H1 (cell line): ENCODE measurements around the gene AAK1. TPM values are rescaled to one million over a fixed set of nuclear protein-coding genes. Genes with fewer than 3 reads are reported as not detected.

ENCODE experiments used
- CTCF ChIA-PET: fragments of 300-600 bp; sonication (Branson Sonifier 250); formaldehyde crosslinking; loops from one replicate; lab custom pipeline; 2021; ENCODE audit not compliant: partially characterized antibody; lab: Charles Lee
- POLR2A ChIA-PET: fragments of 300-600 bp; sonication (Branson Sonifier 250); formaldehyde crosslinking; loops from one replicate; lab custom pipeline; 2021; ENCODE audit warnings: inconsistent platforms; ENCODE audit not compliant: partially characterized antibody; lab: Charles Lee
- DNase-seq, 2 experiments: peaks; one replicate each; pipeline versions ENCODE4 v3.0.0 to v3.0.0-alpha.2; 2010 to 2022; ENCODE audit warnings: low spot score in 2 of 2, low read depth in 1 of 2, mixed read lengths in 1 of 2
- FAIRE-seq: peaks from 2 replicates; lab custom pipeline; 2011; peaks lifted over from hg19 to GRCh38; lab: Jason Lieb, UNC
- H2AFZ ChIP-seq: 2 replicates; pipeline ENCODE4 v1.8.1; 2012; ENCODE audit warnings: low read length, inconsistent platforms
- H2AK5ac ChIP-seq: 2 replicates; pipeline ENCODE4 v1.6.1; 2013; ENCODE audit warnings: low read depth, low read length
- H2BK120ac ChIP-seq: replicated peaks from 2 replicates; pipeline ENCODE3; 2013; ENCODE audit warnings: low read depth, low read length, inconsistent platforms
- H2BK12ac ChIP-seq: 2 replicates; pipeline ENCODE4 v1.6.1; 2013; ENCODE audit warnings: low read depth, low read length
- H2BK15ac ChIP-seq: 2 replicates; pipeline ENCODE4 v1.6.1; 2013; ENCODE audit warnings: low read length
- H2BK20ac ChIP-seq: 2 replicates; pipeline ENCODE4 v1.6.1; 2013; ENCODE audit warnings: low read length
- H2BK5ac ChIP-seq: 2 replicates; pipeline ENCODE4 v1.6.1; 2013; ENCODE audit warnings: low read depth, low read length
- H3K14ac ChIP-seq: 2 replicates; pipeline ENCODE4 v1.6.1; 2013; ENCODE audit warnings: inconsistent platforms; ENCODE audit not compliant: insufficient read length
- H3K18ac ChIP-seq: 2 replicates; pipeline ENCODE4 v1.6.1; 2013; ENCODE audit warnings: low read length; ENCODE audit errors: extremely low read depth
- H3K23ac ChIP-seq: 2 replicates; pipeline ENCODE4 v1.6.1; 2013; ENCODE audit warnings: inconsistent platforms; ENCODE audit not compliant: insufficient read length
- H3K23me2 ChIP-seq: 2 replicates; pipeline ENCODE4 v1.6.1; 2013; ENCODE audit warnings: low read depth, low read length
- H3K27ac ChIP-seq: 2 replicates; pipeline ENCODE4 v1.6.1; 2011; ENCODE audit warnings: low read depth, low read length, inconsistent platforms
- H3K27me3 ChIP-seq, 4 experiments: replicated peaks in 1 of 4; 1 replicate in 1 of 4; 2 replicates in 3 of 4; pipeline versions ENCODE4 v1.6.1 to v1.8.1; 2011 to 2013; ENCODE audit warnings: low read length in 3 of 4, mild to moderate bottlenecking in 3 of 4, inconsistent platforms in 2 of 4, mixed read lengths in 2 of 4, moderate library complexity in 1 of 4; ENCODE audit not compliant: control insufficient read depth in 3 of 4, insufficient read depth in 3 of 4; ENCODE audit errors: extremely low read depth in 1 of 4
- H3K36me3 ChIP-seq, 4 experiments: 2 replicates each; pipeline versions ENCODE4 v1.6.1 to v1.8.1; 2011 to 2013; ENCODE audit warnings: mild to moderate bottlenecking in 4 of 4, low read length in 3 of 4, moderate library complexity in 2 of 4, control low read depth in 1 of 4, inconsistent platforms in 1 of 4; ENCODE audit not compliant: insufficient read depth in 4 of 4, control insufficient read depth in 2 of 4
- H3K4ac ChIP-seq: replicated peaks from 2 replicates; pipeline ENCODE3; 2013; ENCODE audit warnings: low read length, low read depth, mixed read lengths, inconsistent platforms; ENCODE audit not compliant: insufficient read length
- H3K4me1 ChIP-seq, 4 experiments: replicated peaks in 1 of 4; 1 replicate in 1 of 4; 2 replicates in 3 of 4; pipeline versions ENCODE4 v1.6.1 to v1.8.1; 2011 to 2013; ENCODE audit warnings: low read length in 3 of 4, inconsistent platforms in 2 of 4, mixed read lengths in 1 of 4; ENCODE audit not compliant: insufficient read depth in 4 of 4, control insufficient read depth in 3 of 4
- H3K4me2 ChIP-seq, 2 experiments: 2 replicates each; pipeline versions ENCODE4 v1.6.1 to v1.8.1; 2011 to 2013; ENCODE audit warnings: low read depth in 2 of 2, low read length in 2 of 2, control low read depth in 1 of 2, inconsistent platforms in 1 of 2, mild to moderate bottlenecking in 1 of 2; ENCODE audit not compliant: insufficient read depth in 1 of 2
- H3K4me3 ChIP-seq, 4 experiments: fragments of 200-600, 300-600 bp in 1 of 4; sonication (generic), shearing (Covaris generic), sonication (Bioruptor Twin) in 1 of 4; 2 replicates each; pipeline versions ENCODE4 v1.5.1 to v1.8.1; 2011 to 2016; ENCODE audit warnings: low read length in 4 of 4, low read depth in 3 of 4, control low read depth in 2 of 4, inconsistent platforms in 2 of 4, mild to moderate bottlenecking in 2 of 4, mixed read lengths in 1 of 4, moderate library complexity in 1 of 4; ENCODE audit not compliant: insufficient read depth in 2 of 4; ENCODE audit errors: extremely low read depth in 1 of 4
- H3K56ac ChIP-seq: replicated peaks from 2 replicates; pipeline ENCODE3; 2013; ENCODE audit warnings: low read depth, mild to moderate bottlenecking, mixed read lengths, low read length, inconsistent platforms; ENCODE audit not compliant: insufficient read length
- H3K79me1 ChIP-seq: 2 replicates; pipeline ENCODE4 v1.6.1; 2013; ENCODE audit warnings: low read depth, low read length, control low read depth
- H3K79me2 ChIP-seq, 2 experiments: 2 replicates each; pipeline versions ENCODE4 v1.6.1 to v1.8.1; 2012 to 2013; ENCODE audit warnings: low read length in 2 of 2, mild to moderate bottlenecking in 2 of 2, inconsistent platforms in 1 of 2; ENCODE audit not compliant: insufficient read depth in 2 of 2, control insufficient read depth in 1 of 2
- H3K9ac ChIP-seq, 4 experiments: replicated peaks in 1 of 4; 1 replicate in 1 of 4; 2 replicates in 3 of 4; pipeline versions ENCODE4 v1.6.1 to v1.8.1; 2011 to 2013; ENCODE audit warnings: low read depth in 3 of 4, low read length in 3 of 4, control low read depth in 2 of 4, mild to moderate bottlenecking in 2 of 4, moderate library complexity in 2 of 4, inconsistent platforms in 1 of 4; ENCODE audit errors: extremely low read depth in 1 of 4
- H3K9me3 ChIP-seq, 2 experiments: 2 replicates each; pipeline versions ENCODE4 v1.6.1 to v1.8.1; 2012 to 2013; ENCODE audit warnings: mild to moderate bottlenecking in 2 of 2, moderate library complexity in 2 of 2, control low read depth in 1 of 2, inconsistent platforms in 1 of 2, low read depth in 1 of 2, low read length in 1 of 2, mixed read lengths in 1 of 2; ENCODE audit not compliant: insufficient read depth in 2 of 2
- H4K20me1 ChIP-seq, 2 experiments: replicated peaks in 1 of 2; 2 replicates each; pipeline versions ENCODE3 to v1.8.1; 2011 to 2013; ENCODE audit warnings: inconsistent platforms in 2 of 2, low read length in 2 of 2, mild to moderate bottlenecking in 1 of 2; ENCODE audit not compliant: insufficient read depth in 2 of 2, control insufficient read depth in 1 of 2
- H4K5ac ChIP-seq: 2 replicates; pipeline ENCODE4 v1.6.1; 2013; ENCODE audit warnings: low read length, low read depth, mixed read lengths, inconsistent platforms; ENCODE audit not compliant: insufficient read length
- H4K8ac ChIP-seq: 2 replicates; pipeline ENCODE4 v1.8.0; 2013; ENCODE audit warnings: mild to moderate bottlenecking, moderate library complexity, low read length, inconsistent platforms; ENCODE audit not compliant: insufficient read depth; ENCODE audit errors: extremely low read depth
- H4K91ac ChIP-seq: replicated peaks from 2 replicates; pipeline ENCODE3; 2013; ENCODE audit warnings: low read length, mixed read lengths, inconsistent platforms; ENCODE audit not compliant: insufficient read length
- EP300 ChIP-seq, 2 experiments: IDR thresholded peaks; 1 replicate in 1 of 2; 2 replicates in 1 of 2; pipeline ENCODE4 v1.6.1; 2011 to 2012; ENCODE audit warnings: low read depth in 2 of 2, low read length in 2 of 2, mild to moderate bottlenecking in 2 of 2, borderline replicate concordance in 1 of 2, inconsistent platforms in 1 of 2, moderate library complexity in 1 of 2
- POLR2A ChIP-seq, 2 experiments: IDR thresholded peaks; 1 replicate in 1 of 2; 2 replicates in 1 of 2; pipeline ENCODE4 v1.6.1; 2011; ENCODE audit warnings: low read depth in 2 of 2, low read length in 2 of 2, mild to moderate bottlenecking in 2 of 2; ENCODE audit errors: control extremely low read depth in 1 of 2
- WGBS, 2 experiments: shearing (Covaris generic) in 1 of 2; methylation state at CpG; one replicate each; pipeline versions ENCODE4 v1.1.6 to v1.1.7; 2013 to 2015; ENCODE audit warnings: low lambda C conversion rate in 2 of 2, mixed read lengths in 2 of 2, inconsistent platforms in 1 of 2, low coverage in 1 of 2, missing lambda C conversion rate in 1 of 2; ENCODE audit not compliant: insufficient replicate concordance in 2 of 2, insufficient coverage in 1 of 2, insufficient read length in 1 of 2; ENCODE audit errors: extremely low coverage in 1 of 2, missing lambda C conversion rate in 1 of 2; 5-methylcytosine and 5-hydroxymethylcytosine counted together
- polyA plus RNA-seq, 7 experiments: library from polyadenylated mRNA; depleted of rRNA in 3 of 7; stranded (reverse) in 5 of 7; unstranded in 2 of 7; fragments of >200 nt in 5 of 7; fragments of 200-250 nt in 2 of 7; gene quantifications; 1 replicate in 5 of 7; 2 replicates in 1 of 7; 4 replicates in 1 of 7; pipeline versions ENCODE4 v1.2.1 to v1.2.3, GENCODE V29; 2011 to 2013; ENCODE audit warnings: missing spikeins in 2 of 7, mixed read lengths in 2 of 7
- total RNA-seq: library from RNA; stranded (reverse); fragmentation: NEBNext Ultra II Directional; extraction: Animal tissue kit (Norgen Biotek cat#: 25700); gene quantifications from 2 replicates; pipeline ENCODE4 v1.2.1, GENCODE V29; 2021

The AAK1 gene
- total and polyA plus RNA-seq, 2 of the 8 experiments (the other 6 are each of a cell fraction or from before 2014, with no cell fraction given), result 10.0 to 40.5 TPM

DNA sequence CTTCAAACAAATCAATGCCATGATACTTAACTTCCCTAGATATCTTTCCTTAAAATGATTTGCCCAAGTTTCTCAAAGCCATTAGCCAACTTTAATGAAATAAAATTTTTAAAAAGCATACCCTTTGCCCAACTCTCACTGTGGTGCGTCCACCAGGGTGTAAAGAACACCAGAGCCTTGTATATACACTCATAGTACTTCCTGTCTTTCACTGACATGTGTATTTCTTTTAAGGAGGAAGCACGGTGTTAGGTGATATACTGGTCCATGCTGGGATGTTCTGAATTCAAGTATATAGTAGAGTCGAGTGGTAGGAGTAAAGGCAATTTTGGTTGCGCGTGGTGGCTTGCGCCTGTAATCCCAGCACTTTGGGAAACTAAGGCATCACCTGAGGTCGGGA is 22.7 kb downstream of the AAK1 start:
- H4K8ac ChIP-seq, result no peak overlapping the region
- WGBS, 2 experiments, result 93% methylated on average over 7 of the region's 7 CpGs; no CpG with 5 or more reads in 1 of the 2 experiments
- no peak overlapping the region for H2AK5ac ChIP-seq
- TF ChIP-seq EP300 (IDR thresholded peaks at IDR 0.05; ENCODE audit: borderline replicate concordance in 1 of 2, low read depth in 2 of 2, low read length in 2 of 2) (no peak), POLR2A (IDR thresholded peaks at IDR 0.05; ENCODE audit: control extremely low read depth in 1 of 2, low read depth in 2 of 2, low read length in 2 of 2) (no peak)

More for the DNA sequence above, 22.7 kb downstream of the AAK1 start:
- Histone ChIP-seq H3K4me2 (no peak overlapping the region), H3K36me3 (no peaks in the 10 kb centered on the region), H3K56ac (no peak overlapping the region), H2BK12ac (no peak overlapping the region), H3K14ac (no peak overlapping the region), H2BK15ac (no peak overlapping the region), H3K23me2 (peaks cover 3% of the 10 kb centered on the region; the same call in 1 of the 2 replicates), H3K27ac (no peak overlapping the region), H4K5ac (no peak overlapping the region), H3K18ac (no peak overlapping the region), H3K27me3 (no peaks in the 10 kb centered on the region), H4K20me1 (peaks cover 0 to 3% of the 10 kb centered on the region in 2 experiments), H3K4me1 (peaks cover 0 to 2% (median 0%) of the 10 kb centered on the region in 4 experiments; a peak in 1 of 7 replicates), H2BK20ac (no peak overlapping the region), H3K9ac (no peak overlapping the region), H2AFZ (no peak overlapping the region), H3K79me2 (peaks cover 4 to 67% of the 10 kb centered on the region in 2 experiments; a peak in 3 of 4 replicates), H2BK5ac (no peak overlapping the region), H4K91ac (no peak overlapping the region), H3K79me1 (peaks cover 18% of the 10 kb centered on the region), H2BK120ac (no peak overlapping the region), H3K23ac (no peak overlapping the region), H3K4me3 (no peak overlapping the region), H3K4ac (no peak overlapping the region), H3K9me3 (no peaks in the 10 kb centered on the region; a peak in 1 of 4 replicates)
- CTCF ChIA-PET, result interaction anchor here (1.3 kb wide), 1 partner anchor 10 kb away, joined by 3 read pairs; no protein-coding TSS in a partner anchor
- DNase-seq, result no peak
- POLR2A ChIA-PET, result no interaction called here
- no peak for FAIRE-seq
